Measurements from ENCODE around the gene CYYR1.

DNA sequence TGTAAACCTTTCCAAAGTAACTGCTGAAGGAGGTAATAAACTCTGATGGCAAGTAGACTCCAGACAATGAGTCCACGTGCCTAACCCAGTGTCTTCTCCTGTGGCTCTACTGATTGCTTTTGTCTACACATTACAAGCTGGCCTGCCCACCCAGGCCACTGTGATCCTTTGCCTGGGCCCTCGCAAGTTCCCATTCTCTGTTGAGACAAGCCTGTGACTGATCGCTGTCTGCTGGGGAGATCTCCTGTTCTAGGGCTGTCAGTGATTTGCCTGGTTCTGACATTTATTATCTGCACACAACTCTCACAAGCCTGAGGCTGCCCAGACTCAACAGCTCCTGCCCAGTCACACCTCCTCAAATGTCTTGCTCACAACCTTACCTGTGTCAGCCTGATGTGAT, 81.4 kb downstream of the CYYR1 start:
- TF ChIP-seq, protein P1, sequence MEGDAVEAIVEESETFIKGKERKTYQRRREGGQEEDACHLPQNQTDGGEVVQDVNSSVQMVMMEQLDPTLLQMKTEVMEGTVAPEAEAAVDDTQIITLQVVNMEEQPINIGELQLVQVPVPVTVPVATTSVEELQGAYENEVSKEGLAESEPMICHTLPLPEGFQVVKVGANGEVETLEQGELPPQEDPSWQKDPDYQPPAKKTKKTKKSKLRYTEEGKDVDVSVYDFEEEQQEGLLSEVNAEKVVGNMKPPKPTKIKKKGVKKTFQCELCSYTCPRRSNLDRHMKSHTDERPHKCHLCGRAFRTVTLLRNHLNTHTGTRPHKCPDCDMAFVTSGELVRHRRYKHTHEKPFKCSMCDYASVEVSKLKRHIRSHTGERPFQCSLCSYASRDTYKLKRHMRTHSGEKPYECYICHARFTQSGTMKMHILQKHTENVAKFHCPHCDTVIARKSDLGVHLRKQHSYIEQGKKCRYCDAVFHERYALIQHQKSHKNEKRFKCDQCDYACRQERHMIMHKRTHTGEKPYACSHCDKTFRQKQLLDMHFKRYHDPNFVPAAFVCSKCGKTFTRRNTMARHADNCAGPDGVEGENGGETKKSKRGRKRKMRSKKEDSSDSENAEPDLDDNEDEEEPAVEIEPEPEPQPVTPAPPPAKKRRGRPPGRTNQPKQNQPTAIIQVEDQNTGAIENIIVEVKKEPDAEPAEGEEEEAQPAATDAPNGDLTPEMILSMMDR (IDR thresholded peaks at IDR 0.05; ENCODE audit: low read depth, low read length, missing input control): no peak
- no peak for TF ChIP-seq GABPA (IDR thresholded peaks at IDR 0.05 in 1 of 2, conservative IDR thresholded peaks at IDR 0.05 in 1 of 2)
- TF ChIP-seq, protein P2, sequence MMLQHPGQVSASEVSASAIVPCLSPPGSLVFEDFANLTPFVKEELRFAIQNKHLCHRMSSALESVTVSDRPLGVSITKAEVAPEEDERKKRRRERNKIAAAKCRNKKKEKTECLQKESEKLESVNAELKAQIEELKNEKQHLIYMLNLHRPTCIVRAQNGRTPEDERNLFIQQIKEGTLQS (IDR thresholded peaks at IDR 0.05): no peak
- TF ChIP-seq, protein P3, sequence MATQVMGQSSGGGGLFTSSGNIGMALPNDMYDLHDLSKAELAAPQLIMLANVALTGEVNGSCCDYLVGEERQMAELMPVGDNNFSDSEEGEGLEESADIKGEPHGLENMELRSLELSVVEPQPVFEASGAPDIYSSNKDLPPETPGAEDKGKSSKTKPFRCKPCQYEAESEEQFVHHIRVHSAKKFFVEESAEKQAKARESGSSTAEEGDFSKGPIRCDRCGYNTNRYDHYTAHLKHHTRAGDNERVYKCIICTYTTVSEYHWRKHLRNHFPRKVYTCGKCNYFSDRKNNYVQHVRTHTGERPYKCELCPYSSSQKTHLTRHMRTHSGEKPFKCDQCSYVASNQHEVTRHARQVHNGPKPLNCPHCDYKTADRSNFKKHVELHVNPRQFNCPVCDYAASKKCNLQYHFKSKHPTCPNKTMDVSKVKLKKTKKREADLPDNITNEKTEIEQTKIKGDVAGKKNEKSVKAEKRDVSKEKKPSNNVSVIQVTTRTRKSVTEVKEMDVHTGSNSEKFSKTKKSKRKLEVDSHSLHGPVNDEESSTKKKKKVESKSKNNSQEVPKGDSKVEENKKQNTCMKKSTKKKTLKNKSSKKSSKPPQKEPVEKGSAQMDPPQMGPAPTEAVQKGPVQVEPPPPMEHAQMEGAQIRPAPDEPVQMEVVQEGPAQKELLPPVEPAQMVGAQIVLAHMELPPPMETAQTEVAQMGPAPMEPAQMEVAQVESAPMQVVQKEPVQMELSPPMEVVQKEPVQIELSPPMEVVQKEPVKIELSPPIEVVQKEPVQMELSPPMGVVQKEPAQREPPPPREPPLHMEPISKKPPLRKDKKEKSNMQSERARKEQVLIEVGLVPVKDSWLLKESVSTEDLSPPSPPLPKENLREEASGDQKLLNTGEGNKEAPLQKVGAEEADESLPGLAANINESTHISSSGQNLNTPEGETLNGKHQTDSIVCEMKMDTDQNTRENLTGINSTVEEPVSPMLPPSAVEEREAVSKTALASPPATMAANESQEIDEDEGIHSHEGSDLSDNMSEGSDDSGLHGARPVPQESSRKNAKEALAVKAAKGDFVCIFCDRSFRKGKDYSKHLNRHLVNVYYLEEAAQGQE (IDR thresholded peaks at IDR 0.05): no peak
- TF ChIP-seq, protein P4, sequence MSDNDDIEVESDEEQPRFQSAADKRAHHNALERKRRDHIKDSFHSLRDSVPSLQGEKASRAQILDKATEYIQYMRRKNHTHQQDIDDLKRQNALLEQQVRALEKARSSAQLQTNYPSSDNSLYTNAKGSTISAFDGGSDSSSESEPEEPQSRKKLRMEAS (IDR thresholded peaks at IDR 0.05): no peak
- TF ChIP-seq SP1 (IDR thresholded peaks at IDR 0.05): no peak
- TF ChIP-seq, protein P5, sequence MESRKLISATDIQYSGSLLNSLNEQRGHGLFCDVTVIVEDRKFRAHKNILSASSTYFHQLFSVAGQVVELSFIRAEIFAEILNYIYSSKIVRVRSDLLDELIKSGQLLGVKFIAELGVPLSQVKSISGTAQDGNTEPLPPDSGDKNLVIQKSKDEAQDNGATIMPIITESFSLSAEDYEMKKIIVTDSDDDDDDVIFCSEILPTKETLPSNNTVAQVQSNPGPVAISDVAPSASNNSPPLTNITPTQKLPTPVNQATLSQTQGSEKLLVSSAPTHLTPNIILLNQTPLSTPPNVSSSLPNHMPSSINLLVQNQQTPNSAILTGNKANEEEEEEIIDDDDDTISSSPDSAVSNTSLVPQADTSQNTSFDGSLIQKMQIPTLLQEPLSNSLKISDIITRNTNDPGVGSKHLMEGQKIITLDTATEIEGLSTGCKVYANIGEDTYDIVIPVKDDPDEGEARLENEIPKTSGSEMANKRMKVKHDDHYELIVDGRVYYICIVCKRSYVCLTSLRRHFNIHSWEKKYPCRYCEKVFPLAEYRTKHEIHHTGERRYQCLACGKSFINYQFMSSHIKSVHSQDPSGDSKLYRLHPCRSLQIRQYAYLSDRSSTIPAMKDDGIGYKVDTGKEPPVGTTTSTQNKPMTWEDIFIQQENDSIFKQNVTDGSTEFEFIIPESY (IDR thresholded peaks at IDR 0.05): no peak
- no peak for TF ChIP-seq RAD21 (IDR thresholded peaks at IDR 0.05)
- TF ChIP-seq TAF1 (conservative IDR thresholded peaks at IDR 0.05): no peak
- no peak for TF ChIP-seq YY1 (IDR thresholded peaks at IDR 0.05)
- TF ChIP-seq FOXA1 (IDR thresholded peaks at IDR 0.05): no peak

Data from liver (tissue), 3 donors.